Psoas muscle (tissue), 8 donors: Measurements from ENCODE around the gene SHANK1. TPM values are rescaled to one million over a fixed set of nuclear protein-coding genes. Genes with fewer than 3 reads are reported as not detected.
"Not testable (repeated sequence)": the region's sequence is repeated elsewhere in the genome, so short reads cannot be mapped to it uniquely, and the experiment has no call there.

Source experiments
- ATAC-seq, 4 donors: fragments of 200-7000 bp; cut with Tn5 transposase; one replicate each; pipeline ENCODE4 v1.9.1; 2020; ENCODE audit warnings: moderate library complexity in 3 of 4, mild to moderate bottlenecking in 2 of 4
- DNase-seq, 2 donors: peaks; one replicate each; pipeline ENCODE4 v3.0.0-alpha.2; 2020
- H3K27ac ChIP-seq: fragments of 200-600 bp; one replicate; pipeline ENCODE4 v1.8.0; 2022
- H3K27me3 ChIP-seq, 3 donors: fragments of 200-600 bp in 1 of 3; one replicate each; pipeline versions ENCODE4 v1.6.1 to v1.8.0; 2013 to 2022; ENCODE audit warnings: low read length in 2 of 3, mild to moderate bottlenecking in 2 of 3, moderate library complexity in 1 of 3; ENCODE audit not compliant: insufficient read depth in 3 of 3
- H3K36me3 ChIP-seq, 2 donors: fragments of 200-600 bp in 1 of 2; one replicate each; pipeline versions ENCODE4 v1.6.1 to v1.8.0; 2013 to 2022; ENCODE audit warnings: low read depth in 1 of 2, mild to moderate bottlenecking in 1 of 2, moderate library complexity in 1 of 2; ENCODE audit not compliant: insufficient read depth in 1 of 2
- H3K4me1 ChIP-seq: fragments of 200-600 bp; one replicate; pipeline ENCODE4 v1.8.0; 2022
- H3K4me3 ChIP-seq: fragments of 200-600 bp; one replicate; pipeline ENCODE4 v1.8.0; 2022; ENCODE audit warnings: mild to moderate bottlenecking
- H3K9me3 ChIP-seq: fragments of 200-600 bp; one replicate; pipeline ENCODE4 v1.8.0; 2022
- CTCF ChIP-seq: fragments of 200-600 bp; IDR thresholded peaks from one replicate; pipeline ENCODE4 v1.8.0; 2022; ENCODE audit warnings: antibody characterized with exemption
- WGBS, 3 donors: extraction: QIAGEN DNeasy Blood & Tissue Kit; methylation state at CpG; one replicate each; pipeline versions ENCODE4 v1.1.6 to v1.1.7; 2013; 5-methylcytosine and 5-hydroxymethylcytosine counted together
- intact Hi-C, 2 donors: fragments of 100-400 bp; cut with DNase I; formaldehyde crosslinking; loops; one replicate each; pipeline versions ENCODE4 v1.11.0 to v1.14.2; 2022
- long read RNA-seq, 2 donors: library from polyadenylated mRNA; unstranded; transcript quantifications; one replicate each; pipeline ENCODE4 v2.0.0, GENCODE V29; 2021
- polyA plus RNA-seq, 3 donors: library from polyadenylated mRNA; stranded (reverse); fragments of 200-250 nt; gene quantifications; one replicate each; pipeline ENCODE4 v1.2.3, GENCODE V29; 2013
- total RNA-seq, 4 donors: library from RNA; stranded (reverse); fragmentation: NEBNext Ultra II Directional in 2 of 4; extraction: Animal tissue kit (Norgen Biotek cat#: 25700) in 2 of 4; gene quantifications; one replicate each; pipeline versions ENCODE4 v1.2.1 to v1.2.4, GENCODE V29; 2021 to 2023
- donor health status: healthy with polysubstance abuse.
- donor health status: DM: no; HTN: no; CAD: no; lungs with moderate emphysema.
- donor health status: Bipolar disorder and iron deficiency.
- donor health status: healthy.
- donor health status: DM: yes; HTN: yes; CAD: no.
- donor health status: DM: no; HTN: no; CAD: no.
- donor health status: DM: no; HTN: no; CAD: no.
- donor health status: DM: yes; HTN: yes; CAD: no.

Gene SHANK1
- total RNA-seq (1 to 10 TPM in 1 of 4 donors, under 1 TPM in 2, not detected in 1; 0.39 to 1.3 (median 0.83) TPM), polyA plus RNA-seq (under 1 TPM in 2 of 3 donors, not detected in 1; 0.14 to 0.16 TPM)
- long read RNA-seq, donor 1, result 0 reads
- long read RNA-seq, donor 2, result 0 reads

- intact Hi-C loops, result no loop called here
- Histone ChIP-seq H3K9me3 (no peaks in the 10 kb centered on the region), H3K27me3 (peaks cover 0 to 83% (median 17%) of the 10 kb centered on the region in 3 donors), H3K4me3 (peak within 1 kb of the TSS; percentile 32), H3K36me3 (no peaks in the 10 kb centered on the region), H3K27ac (no peak within 1 kb of the TSS), H3K4me1 (no peaks in the 10 kb centered on the region)
- 4 to 5% methylated on average over 13 to 40 of the region's 47 CpGs; no CpG with 5 or more reads in 1 of the 3 donors for WGBS, 3 donors
- no peak for TF ChIP-seq CTCF
- DNase-seq (no peak), ATAC-seq (no peak)
Observed at GRCh38 chr19:50719566-50719965, at the start of gene SHANK1. Gene SHANK1, minus strand, starts transcription at chr19:50719802. Its CDS starts 2,883 bp downstream, at chr19:50716919.

- H3K27ac ChIP-seq, result no peak overlapping the region
- no peaks in the 10 kb centered on the region for H3K9me3 ChIP-seq
- intact Hi-C loops, result no loop called here
- H3K4me1 ChIP-seq, result no peaks in the 10 kb centered on the region
- H3K4me3 ChIP-seq, result no peak overlapping the region
- DNase-seq (no peak), ATAC-seq (no peak)
- WGBS, 3 donors, result 60 to 68% (median 67%) methylated on average over 5 of the region's 5 CpGs
- no peaks in the 10 kb centered on the region for H3K36me3 ChIP-seq
- peaks cover 0 to 18% (median 0%) of the 10 kb centered on the region in 3 donors for H3K27me3 ChIP-seq
- no peak for TF ChIP-seq CTCF
Observed at GRCh38 chr19:50768277-50768676, 48.7 kb upstream of the SHANK1 start.

- H3K4me3 ChIP-seq, intact Hi-C loops, ATAC-seq, H3K4me1 ChIP-seq, H3K36me3 ChIP-seq, H3K9me3 ChIP-seq, H3K27ac ChIP-seq, DNase-seq: not testable (repeated sequence)
- 33 to 44% (median 38%) methylated on average over 5 of the region's 5 CpGs for WGBS, 3 donors
- peaks cover 0 to 23% (median 0%) of the 10 kb centered on the region in 3 donors for H3K27me3 ChIP-seq
Observed at GRCh38 chr19:50767263-50767662, 47.7 kb upstream of the SHANK1 start.

- WGBS, 3 donors, result 65 to 74% (median 69%) methylated on average over 10 to 12 of the region's 12 CpGs
- H3K9me3 ChIP-seq, H3K4me1 ChIP-seq, H3K27ac ChIP-seq, DNase-seq, H3K4me3 ChIP-seq, ATAC-seq, intact Hi-C loops, H3K36me3 ChIP-seq: not testable (repeated sequence)
- peaks cover 0 to 25% (median 0%) of the 10 kb centered on the region in 3 donors for H3K27me3 ChIP-seq
Observed at GRCh38 chr19:50766746-50767145, 47.1 kb upstream of the SHANK1 start.

GRCh38 chr19:50764409-50764808, 44.8 kb upstream of the SHANK1 start:
- Histone ChIP-seq H3K36me3 (no peaks in the 10 kb centered on the region), H3K27me3 (peaks cover 0 to 10% (median 0%) of the 10 kb centered on the region in 3 donors), H3K27ac (no peak overlapping the region), H3K4me1 (no peaks in the 10 kb centered on the region), H3K4me3 (no peak overlapping the region), H3K9me3 (no peaks in the 10 kb centered on the region)
- WGBS, 3 donors, result 60 to 70% (median 65%) methylated on average over 7 of the region's 7 CpGs
- intact Hi-C loops, result no loop called here
- TF ChIP-seq CTCF, result no peak
- no peak for DNase-seq
- ATAC-seq, result no peak

GRCh38 chr19:50763521-50763920, 43.9 kb upstream of the SHANK1 start:
- intact Hi-C loops, H3K9me3 ChIP-seq, H3K4me1 ChIP-seq, H3K4me3 ChIP-seq, H3K27ac ChIP-seq, ATAC-seq, H3K27me3 ChIP-seq, DNase-seq, H3K36me3 ChIP-seq: not testable (repeated sequence)
- 64 to 76% (median 75%) methylated on average over 9 to 13 of the region's 13 CpGs for WGBS, 3 donors

GRCh38 chr19:50761501-50761900, 41.9 kb upstream of the SHANK1 start:
- H3K4me3 ChIP-seq, H3K36me3 ChIP-seq, H3K9me3 ChIP-seq, H3K27ac ChIP-seq, H3K4me1 ChIP-seq, DNase-seq, ATAC-seq, intact Hi-C loops, H3K27me3 ChIP-seq: not testable (repeated sequence)
- 34 to 49% (median 38%) methylated on average over 3 of the region's 3 CpGs for WGBS, 3 donors
